Neural progenitor cell (in vitro differentiated cells): ENCODE measurements around the gene CFAP54.

Experiments
- CTCF ChIP-seq: fragments of 200-600 bp; sonication (generic); IDR thresholded peaks from 2 replicates; pipeline ENCODE4 v1.5.1; 2017; ENCODE audit warnings: antibody characterized with exemption, mild to moderate bottlenecking
- EZH2 ChIP-seq: fragments of 200-600 bp; sonication (generic); IDR thresholded peaks from 2 replicates; pipeline ENCODE4 v1.6.1; 2017; ENCODE audit warnings: antibody characterized with exemption, mild to moderate bottlenecking, moderate library complexity
- EZH2phosphoT487 ChIP-seq: fragments of 200-600 bp; sonication (generic); IDR thresholded peaks from 2 replicates; pipeline ENCODE4 v1.6.1; 2017; ENCODE audit warnings: antibody characterized with exemption

- TF ChIP-seq CTCF (no peak), EZH2 (no peak), EZH2phosphoT487 (no peak)
Measured at GRCh38 chr12:96743606-96744005, 254.2 kb downstream of the CFAP54 start.
